NCI-H69 (cell line): ENCODE results near the gene ARHGAP4.

Source experiments
- DNase-seq: peaks from one replicate; lab custom pipeline; 2025; lab: John Stamatoyannopoulos, UW

Gene ARHGAP4

DNA sequence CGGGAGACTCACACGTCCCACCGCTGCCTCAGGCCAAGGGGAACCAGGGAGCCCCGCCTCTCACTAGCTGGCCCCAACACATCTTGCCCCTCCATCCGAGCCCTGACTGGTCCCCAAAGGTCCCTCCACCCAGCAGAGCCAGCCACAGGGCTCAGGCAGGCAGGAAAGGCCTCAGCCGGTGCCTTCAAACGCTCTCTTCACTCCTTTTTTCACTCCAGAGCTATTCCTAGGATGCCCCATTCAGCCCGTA is 1.5 kb upstream of the ARHGAP4 start:
- no peak for DNase-seq

DNA sequence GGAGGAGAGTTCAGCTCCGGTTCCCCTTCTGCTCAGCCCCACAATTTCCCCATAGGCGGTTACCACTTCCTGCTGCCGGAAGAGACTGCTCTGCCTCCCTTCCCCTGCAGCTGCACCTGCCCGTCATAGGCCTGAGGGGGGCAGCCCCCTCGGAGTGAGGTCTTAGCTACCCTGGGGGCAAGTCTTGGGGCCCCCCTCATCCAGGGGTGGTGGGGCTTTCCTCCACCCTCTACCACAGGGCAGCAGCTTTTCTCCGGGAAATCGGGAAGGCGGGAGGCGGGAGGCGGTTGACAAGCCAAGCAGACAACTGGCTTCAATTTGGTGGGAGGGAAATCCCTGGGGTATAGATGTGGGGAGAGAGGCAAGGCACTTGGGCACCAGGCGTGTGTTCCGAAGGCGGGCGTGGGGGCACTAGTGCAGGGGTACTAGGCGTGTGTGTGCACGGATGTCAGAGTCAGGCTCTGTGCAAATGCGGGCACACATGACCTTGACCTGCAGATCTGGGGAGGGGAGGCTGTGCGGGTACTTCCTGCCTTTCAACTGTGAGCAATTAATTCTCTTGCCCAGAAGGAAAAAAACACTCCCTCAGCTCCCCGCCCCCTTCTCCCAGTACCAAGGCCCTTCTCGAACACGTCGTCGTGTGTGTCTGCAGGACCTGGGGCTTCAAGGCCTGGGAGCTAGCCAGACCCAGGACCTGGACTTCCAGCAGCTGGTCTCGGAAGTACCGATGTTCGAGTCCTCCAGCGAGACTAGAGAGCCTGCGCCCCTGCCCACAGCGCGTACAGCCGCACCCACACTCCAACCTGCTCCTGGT is 1.0 kb upstream of the ARHGAP4 start:
- DNase-seq: peak; percentile 82

DNA sequence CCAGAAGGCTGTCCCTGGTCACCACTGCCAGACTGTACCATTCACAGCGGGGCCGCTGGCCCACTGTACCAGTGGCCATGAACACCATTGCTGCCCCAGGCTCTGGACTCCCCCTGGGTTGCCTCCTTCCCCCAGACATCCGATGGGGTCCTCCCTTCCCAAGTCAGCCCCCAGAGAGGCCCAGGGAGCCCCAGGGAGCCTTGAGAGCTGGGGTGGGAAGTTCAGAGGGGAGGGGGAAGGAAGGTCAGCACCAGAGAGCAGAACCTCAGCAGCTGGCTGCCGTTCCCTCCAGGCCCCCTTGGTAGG is 441 bp upstream of the ARHGAP4 start:
- no peak for DNase-seq

DNA sequence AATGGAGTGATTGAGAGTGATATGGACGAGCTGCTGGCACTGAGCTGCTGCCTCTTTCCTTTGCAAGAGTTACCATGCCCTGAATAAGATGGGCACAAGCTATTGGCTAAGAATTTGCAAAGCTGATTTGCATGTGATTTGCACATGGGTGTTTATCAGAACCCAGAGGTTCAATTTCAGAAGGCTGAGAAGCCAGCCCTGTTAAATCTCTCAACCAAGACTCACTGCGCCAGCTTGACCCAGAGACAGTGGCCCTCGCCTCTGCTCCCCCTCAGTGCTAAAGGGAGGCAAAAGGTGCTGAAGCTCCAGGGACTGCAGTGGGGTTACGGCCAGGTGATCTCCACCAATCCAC is 701 bp downstream of the ARHGAP4 start:
- no peak for DNase-seq

DNA sequence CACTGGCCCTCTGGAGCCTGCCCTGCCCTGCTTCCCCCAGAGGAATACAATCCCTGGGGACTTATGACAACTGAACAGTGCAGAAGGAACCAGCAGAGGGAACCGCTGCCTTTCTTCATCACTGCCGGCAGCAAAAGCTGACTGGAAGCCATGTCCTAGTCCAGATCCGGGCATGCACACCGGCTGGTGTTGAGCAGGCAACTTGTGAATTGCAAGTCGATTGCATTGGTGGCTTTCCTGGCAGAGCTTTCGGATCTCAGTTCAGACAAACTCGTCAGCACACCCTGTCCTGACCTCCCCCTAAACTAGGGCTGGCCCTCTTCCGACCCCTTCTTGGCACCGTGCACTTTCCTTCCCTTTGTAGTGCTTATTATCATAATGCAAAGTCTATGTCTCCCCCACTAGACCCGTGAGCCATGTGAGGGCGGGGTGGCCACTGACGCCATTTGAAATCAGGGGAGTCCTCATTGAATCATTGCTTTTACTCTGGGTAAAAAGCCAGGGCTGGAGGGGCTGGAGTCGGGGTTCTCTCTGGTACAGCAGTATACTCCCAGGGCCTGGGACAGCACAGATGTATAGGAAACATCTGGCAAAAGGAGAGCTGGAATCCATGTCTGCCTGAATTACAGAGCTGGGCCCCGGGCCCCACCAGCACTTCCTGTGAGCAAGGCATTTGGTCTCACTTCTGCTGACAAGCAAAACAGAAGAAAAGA is 1.8 kb downstream of the ARHGAP4 start:
- DNase-seq: peak; percentile 61

DNA sequence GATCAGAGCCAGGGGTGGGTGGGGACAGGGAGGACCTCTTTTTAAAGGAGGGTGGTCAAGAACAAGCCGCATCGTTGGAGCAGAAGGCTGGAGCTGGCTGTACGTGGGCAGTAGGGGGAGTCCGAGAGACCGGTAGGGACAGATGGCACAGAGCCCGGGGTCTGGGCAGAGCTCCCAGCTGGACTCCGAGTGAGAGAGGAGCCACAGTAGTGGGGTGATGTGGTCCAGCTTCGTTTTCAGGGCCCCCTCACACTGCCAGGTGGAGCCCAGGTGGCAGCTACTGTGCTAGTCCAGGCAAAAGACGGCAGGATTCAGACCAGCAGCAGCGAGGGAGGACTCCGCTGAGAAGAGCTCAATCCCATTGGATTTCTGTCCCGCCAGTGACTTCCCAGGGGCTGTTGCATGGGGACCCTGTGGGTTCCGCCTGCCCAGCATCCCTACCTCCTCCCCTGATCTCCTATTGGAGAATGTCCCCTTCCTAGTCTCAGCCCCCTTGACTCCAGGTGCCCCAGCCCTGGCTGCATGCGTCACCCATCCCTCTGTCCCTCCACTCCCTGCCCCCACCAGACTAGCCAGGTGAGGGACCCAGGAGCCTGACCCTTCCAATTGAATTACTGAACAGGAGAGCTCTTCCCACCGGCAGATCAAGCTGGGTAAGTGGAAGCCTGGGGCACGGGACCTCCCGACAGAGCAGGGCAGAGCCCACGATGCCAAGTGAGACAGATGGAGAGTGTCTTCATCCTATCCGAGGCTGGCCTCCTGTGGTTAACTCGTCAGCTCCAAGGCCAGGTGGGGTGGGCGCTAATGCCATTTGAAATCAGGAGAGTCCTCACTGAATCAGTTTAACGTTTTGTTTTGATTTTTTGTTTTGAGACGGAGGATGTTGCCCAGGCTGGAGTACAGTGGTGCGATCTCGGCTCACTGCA is 2.9 kb downstream of the ARHGAP4 start:
- peak; percentile 68 for DNase-seq

DNA sequence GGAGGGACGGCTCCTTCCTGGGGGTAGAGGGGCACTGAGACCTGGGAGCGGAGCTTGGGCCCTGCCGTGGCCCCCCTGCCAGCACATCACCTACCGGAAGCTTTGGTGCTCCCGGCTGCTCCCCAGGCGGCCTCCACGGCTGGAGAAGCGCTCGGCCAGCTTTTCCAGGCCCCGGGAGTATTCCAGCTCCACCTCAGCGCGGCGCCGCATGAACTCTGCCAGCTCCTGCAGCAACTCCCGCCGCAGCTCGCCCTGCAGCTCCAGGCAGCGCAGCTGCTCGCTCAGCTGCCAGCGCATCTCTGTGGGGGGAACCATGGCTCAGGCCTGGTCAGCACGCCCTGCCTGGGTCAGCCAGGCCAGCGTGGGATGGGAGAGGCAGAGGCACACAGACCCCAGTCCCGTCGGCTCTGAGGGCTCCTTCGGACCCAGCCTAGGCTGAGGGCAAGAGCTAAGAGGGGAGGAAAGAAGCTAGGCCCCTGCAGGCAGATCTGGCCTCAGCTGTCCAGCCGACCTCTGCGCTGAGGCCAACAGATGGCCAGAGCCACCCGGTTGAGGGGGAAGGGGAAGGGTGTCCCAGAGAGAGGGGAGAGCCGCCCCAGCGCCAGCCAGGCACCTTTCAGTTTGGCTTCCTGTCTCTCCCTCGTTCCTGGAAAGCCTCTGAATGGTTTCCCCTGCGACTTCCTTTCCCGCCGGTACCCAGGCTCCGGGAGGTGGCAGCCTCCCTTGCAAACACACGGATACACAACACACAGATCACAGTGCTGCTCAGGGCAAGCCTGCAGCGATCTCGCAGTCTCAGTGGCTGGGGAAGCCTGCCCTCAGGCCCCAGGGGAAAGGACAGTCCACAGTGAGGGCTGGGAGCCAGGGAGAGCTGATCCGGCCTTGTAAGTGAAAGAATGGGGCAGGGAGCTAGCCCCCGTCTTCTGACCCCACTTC is 4.3 kb downstream of the ARHGAP4 start:
- DNase-seq: no peak

DNA sequence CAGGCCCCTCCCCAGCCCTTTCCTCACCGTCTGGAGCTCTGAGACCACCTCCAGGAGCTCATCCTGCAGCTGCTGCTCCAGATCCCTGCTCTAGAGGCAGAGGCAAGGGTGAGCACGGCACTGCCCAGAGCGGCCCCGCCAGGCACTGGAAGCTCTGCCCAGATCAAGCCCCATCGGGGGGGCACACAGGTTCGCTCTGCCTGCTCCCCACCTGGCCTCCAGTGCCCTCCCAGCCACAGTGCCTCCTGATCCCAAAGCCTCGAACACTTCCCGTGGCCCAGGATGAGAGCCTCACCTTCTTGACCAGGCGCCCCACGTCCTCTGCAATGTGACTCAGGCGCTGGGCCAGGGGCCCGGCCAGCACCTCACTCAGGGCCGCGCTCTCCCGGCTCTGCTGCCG is 5.0 kb downstream of the ARHGAP4 start:
- no peak for DNase-seq

DNA sequence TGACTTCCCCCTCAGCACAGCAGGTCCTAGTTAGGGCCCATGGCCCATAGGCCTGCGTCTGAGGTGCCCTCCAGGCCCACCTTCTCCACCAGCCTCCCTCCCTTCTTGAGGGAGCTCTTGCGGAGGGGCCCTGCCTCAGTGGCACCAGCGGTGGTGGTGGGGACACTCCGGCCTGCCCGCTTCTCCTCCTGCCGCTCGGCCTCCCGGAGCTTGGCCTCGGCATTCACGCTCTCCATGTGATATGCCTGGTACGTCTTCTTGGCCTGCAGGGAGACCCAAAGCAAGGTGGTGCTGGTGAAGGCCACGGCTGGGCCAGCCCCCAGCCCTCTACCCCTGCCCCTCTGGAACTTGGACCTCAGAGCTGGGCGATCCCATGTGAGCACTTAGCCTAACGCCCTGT is 5.5 kb downstream of the ARHGAP4 start:
- DNase-seq: no peak

DNA sequence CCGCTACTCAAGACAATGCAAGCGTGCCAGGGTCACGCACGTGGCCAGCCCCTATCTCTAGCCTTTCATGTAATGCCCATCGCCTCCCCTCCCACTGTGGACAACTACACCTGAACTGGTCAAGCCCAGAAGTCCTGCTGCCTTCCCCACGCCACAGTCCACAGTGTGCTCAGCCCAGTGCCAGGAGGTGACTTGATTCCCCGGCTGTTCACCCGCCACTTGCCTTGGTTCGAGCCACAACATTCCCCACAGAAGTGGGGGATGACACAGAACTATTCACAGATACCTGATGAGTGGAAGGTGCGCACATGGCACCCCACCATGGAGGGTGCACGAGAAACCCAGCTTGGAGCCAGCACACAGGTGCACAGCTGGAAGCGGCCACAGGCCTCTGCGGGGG is 6.8 kb downstream of the ARHGAP4 start:
- no peak for DNase-seq

DNA sequence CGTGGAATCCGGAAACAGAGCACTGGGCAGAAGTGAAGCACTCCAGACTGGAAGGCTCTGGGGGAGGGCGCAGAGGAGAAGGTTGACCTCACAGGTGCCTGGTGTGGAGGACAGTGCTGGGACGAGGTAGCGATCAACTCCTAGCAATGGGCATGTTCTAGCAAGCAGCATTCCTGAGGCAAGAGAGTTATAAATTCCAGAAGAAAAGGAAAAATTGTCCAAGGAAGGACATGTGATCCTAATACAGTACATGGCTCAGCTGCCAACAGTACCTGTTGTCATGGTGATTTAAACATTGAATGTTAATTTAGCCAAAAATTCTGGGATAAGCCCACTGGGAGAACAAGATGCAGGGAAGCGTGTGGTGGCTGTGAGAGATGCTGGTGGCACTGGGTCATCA is 8.2 kb downstream of the ARHGAP4 start:
- DNase-seq: no peak

DNA sequence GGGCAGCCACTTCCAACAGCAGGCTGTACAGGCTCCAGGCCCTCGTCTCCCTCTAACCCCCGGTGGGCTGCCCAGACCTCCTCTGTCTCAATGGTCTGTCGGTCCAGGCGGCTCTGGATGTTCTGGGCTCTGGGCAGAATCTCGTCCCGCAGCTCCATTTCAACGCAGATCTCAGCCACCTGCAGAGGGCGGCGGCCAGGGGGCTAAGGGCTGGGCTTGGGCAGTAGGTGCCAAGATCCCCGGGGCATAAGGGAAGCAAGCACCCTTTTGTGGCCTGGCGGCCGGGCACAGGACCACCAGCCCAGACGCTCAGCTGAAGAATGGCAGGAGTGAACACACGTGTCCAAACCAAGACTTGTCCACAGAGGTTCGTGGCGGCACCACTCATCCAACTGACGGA is 12.4 kb downstream of the ARHGAP4 start:
- DNase-seq: no peak

DNA sequence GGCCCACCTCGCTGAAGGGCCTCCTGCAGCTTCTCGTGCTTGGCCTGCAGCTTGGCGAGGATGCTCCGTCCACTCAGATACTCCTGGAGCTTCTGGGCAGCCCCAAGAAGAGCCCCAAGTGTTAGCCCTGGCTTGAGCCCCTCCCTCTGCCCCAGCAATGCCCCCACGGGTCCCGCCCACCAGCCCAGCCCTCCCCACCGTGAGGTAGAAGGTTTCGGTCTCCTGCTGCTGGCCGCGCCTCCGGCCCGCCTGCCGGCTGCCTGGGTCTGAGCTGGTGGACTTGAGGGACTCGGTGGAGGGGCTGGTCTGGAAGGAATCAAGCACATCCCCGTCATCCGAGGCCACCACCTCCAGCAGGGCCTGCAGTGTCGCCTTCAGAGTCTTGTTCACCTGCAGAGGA is 12.9 kb downstream of the ARHGAP4 start:
- no peak for DNase-seq

DNA sequence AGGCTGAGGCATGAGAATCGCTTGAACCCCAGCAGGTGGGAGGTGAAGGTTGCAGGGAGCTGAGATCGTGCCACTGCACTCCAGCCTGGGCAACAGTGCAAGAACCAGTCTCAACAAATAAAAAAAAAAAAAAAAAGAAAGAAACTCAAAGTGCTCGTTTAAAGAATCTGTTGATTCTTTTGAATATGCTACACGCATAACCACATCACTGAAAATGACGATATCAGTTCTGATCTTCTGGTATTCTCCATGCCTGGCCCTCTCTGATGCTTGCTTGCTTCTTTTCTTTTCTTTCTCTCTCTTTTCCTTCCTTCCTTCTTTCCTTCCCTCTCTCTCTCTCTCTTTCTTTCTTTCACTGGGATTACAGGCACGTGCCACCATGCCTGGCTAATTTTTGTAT is 14.3 kb downstream of the ARHGAP4 start:
- DNase-seq: no peak

DNA sequence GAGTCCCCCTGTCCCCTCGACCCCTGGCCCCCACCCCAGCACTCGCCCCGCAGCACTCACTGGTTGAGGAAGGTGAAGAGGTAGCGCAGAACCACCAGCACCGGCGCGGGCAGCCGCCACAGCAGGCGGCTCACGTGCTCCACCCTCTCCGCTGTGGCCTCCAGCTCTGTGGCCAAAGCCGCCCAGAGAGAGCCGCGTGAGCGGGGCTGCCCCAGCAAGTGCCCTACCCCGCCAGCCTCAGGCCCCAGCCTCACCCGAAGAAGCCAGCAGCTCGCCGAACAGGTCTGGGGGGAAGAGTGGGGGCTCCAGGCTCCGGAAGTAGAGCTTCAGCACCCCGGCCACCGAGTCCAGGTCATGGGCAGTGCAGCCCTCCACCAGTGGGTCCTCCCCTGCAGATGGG is 15.6 kb downstream of the ARHGAP4 start:
- no peak for DNase-seq

DNA sequence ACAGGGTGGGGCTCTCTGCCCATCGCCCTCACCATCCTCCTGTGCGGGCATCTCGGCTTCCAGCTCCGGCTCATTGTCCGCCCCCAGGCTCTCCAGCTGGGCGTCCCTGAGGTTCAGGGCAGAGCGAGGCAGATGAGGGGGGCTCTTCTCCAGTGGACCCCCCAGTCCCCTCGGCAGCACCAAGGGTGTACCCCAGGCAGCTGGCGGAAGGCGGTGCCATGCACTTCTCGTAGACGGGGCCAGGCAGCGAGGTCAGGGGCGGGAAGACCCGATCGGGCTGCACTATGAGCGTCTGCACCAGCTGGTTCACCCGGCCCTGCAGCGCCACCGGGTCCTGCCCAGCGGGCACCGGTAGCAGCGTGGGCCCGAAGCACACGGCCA is 16.1 kb downstream of the ARHGAP4 start:
- DNase-seq: no peak

DNA sequence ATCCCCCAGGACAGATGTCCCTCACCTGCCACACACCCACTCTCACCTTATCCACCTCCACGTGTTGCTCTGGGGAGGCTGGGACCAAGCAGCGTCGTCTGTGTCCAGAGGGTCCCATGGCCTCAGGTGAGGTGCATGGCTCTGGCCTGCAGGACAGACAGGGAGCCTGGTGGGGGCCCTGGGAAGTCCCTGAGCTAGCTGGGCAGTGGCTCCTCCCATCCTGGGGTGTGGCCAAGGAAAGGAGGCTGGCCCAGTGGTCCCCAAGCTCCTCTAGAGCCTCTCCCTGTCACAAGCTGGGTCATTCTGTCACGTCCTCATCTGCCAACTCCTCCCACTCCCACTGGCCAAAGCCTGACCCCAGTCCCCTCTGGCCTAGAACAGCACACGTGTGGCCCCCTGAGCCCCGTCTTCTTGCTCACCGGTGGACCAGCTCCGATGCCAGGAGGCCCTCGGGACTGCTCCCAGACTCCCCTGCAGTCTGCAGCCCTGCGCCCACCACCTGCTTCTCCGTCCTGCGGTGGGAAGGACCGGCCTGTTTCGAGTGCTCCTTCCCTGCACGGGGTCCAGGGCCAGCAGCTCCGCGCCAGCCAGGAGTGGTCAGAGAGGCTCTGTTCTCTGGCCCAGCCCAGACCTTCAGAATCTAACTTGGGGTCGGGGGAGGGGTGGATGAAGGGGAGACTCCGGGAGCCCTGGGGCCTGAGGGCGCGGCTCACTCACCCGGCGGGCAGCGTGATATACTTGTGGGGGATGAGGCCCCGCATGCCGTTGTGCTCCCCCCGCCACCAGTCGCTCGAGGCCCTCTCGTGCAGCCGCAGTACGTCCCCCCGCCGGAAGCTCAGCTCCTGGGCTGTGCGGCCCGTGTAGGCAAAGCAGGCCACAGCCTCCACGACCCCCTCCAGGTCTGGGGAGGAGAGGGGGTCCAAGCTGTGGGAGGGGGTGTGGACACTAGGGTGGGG is 16.8 kb downstream of the ARHGAP4 start:
- peak; percentile 6 for DNase-seq

DNA sequence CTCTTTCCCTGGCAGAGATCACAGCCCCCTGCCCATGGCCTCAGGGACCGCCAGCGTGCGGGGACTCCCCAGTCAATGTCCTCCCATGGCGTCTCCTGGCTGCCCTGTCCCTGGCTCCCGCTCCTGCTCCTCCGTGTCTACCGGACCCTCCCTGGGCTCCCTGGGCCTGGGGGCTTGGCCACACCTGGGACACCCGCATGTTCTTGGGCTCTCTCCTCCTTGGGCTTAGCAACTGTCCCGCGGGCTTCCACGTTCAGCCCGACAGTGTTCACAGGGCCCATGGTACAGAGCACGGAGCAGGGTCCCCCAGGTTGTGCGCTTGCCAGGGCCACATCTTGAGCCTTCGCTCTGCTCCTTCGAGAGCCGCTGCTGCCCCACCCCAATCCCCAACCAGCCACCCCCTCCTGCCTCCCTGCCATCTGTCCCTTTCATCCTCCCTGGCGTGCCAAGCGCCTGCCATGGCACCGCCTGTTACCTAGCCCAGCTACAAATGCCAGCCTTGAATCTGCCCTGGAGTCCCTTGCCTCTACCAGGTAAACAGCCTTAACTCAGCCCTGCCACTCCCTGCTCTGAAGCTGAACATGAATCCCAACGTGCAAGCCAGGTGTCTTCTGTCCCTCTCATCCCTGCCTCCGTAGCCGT is 17.7 kb downstream of the ARHGAP4 start:
- peak; percentile 12 for DNase-seq

DNA sequence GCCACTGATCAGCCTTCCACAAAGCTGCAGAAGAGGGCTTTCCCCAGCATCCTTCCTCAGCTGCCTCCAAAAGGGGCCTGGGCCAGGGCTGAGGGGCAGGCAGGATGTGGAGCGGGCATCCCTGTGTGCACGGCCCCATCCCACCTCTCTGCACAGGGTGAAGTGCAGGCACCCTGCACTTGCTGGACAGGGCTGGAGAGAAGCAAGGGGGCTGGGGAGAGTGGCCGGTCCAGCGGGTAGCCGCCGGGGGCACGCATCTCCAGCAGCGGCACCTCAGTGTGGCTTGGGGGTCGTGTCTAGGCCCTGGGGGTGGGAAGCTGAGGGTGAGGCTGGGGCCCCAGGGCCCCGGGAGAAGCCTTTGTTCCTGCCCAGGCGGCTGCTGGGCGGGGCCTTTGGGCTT is 18.6 kb downstream of the ARHGAP4 start:
- DNase-seq: no peak

DNA sequence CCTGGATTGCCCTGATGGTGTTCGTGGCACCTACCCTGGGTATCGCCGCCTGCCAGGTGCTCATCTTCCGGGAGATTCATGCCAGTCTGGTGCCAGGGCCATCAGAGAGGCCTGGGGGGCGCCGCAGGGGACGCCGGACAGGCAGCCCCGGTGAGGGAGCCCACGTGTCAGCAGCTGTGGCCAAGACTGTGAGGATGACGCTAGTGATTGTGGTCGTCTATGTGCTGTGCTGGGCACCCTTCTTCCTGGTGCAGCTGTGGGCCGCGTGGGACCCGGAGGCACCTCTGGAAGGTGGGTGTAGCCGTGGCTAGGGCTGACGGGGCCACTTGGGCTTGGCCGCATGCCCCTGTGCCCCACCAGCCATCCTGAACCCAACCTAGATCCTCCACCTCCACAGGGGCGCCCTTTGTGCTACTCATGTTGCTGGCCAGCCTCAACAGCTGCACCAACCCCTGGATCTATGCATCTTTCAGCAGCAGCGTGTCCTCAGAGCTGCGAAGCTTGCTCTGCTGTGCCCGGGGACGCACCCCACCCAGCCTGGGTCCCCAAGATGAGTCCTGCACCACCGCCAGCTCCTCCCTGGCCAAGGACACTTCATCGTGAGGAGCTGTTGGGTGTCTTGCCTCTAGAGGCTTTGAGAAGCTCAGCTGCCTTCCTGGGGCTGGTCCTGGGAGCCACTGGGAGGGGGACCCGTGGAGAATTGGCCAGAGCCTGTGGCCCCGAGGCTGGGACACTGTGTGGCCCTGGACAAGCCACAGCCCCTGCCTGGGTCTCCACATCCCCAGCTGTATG is 19.7 kb downstream of the ARHGAP4 start:
- no peak for DNase-seq
